Measurements from ENCODE around the gene NPBWR2. TPM values are rescaled to one million over a fixed set of nuclear protein-coding genes. Genes with fewer than 3 reads are reported as not detected.

NPBWR2 gene
- total RNA-seq, 1 donor from 2014 or later = not detected

DNA sequence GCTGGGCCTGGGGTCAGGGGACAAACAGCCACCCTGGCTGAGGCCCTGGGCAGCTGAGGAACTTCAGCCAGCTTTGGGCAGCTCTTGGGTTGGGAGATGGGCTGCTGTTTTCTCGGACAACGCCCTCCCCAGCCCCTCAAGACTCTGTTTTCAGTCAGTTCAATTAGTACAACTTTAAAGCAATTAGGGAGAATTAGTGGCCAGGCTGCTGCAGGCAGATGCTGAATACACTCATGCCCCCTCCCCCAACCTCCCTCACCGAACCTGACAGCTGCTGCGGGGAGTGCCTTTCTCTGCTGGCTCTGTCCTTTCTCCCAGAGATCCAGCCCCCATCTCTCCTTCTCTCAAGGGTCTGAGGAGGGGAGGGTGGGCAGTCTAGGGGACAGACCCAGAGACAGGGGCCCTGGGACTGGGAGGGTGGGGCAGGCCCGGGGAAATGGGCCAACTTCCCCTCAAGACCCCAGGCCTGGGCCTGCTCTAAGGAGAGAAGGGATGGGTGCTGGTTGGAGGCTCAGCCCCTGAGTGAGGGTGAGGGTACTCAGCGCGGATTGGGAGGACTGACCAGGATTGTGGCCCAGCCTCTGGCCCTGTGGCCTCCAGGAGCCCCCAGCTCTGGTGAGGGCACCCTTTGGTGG lies 39.1 kb upstream of the NPBWR2 start:
- H3K4me3 ChIP-seq = no peak overlapping the region
- intact Hi-C loops (cut with DNase I) = no loop called here
- peak; percentile 51 for DNase-seq

DNA sequence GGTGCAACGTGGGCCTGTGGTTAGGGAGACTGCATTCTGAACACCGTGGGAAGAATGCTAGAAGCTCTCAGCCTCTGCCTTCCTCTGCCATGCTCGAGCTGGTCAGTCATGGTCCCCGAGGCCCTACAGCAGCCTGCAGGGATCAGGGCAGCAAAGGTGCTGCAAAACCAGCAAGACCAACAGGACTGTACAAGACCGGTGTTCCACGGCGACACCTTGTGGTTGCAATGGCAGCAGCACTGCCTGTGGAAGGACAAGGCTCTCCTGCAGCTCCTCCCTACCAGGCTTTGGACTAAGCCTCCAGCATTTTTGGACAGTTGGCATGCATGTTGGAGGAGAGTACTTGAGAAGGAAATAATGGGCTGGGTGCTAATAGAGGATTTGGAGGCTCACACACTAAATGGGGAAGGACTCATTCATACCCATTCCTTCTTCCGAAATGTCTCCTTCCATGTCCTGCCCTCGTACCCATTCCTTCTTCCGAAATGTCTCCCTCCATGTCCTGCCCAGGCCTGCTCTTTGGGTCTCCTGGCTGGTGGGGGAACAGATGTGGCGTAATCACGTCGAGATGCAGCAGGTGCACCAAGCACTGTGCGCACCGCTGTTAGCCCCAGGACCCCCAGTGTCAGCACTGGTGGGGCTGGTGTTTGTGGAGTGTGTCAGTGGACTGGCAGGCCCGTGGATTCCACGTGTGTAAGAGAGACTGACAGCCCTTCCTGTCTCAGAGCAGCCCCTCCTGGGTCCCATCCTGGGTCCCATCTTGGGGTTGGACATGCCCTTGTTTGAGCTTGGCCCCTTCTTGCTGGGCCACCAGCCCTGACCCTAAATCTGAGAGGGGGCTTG lies 38.3 kb upstream of the NPBWR2 start:
- intact Hi-C loops (cut with DNase I) = no loop called here
- TF ChIP-seq, protein P1, sequence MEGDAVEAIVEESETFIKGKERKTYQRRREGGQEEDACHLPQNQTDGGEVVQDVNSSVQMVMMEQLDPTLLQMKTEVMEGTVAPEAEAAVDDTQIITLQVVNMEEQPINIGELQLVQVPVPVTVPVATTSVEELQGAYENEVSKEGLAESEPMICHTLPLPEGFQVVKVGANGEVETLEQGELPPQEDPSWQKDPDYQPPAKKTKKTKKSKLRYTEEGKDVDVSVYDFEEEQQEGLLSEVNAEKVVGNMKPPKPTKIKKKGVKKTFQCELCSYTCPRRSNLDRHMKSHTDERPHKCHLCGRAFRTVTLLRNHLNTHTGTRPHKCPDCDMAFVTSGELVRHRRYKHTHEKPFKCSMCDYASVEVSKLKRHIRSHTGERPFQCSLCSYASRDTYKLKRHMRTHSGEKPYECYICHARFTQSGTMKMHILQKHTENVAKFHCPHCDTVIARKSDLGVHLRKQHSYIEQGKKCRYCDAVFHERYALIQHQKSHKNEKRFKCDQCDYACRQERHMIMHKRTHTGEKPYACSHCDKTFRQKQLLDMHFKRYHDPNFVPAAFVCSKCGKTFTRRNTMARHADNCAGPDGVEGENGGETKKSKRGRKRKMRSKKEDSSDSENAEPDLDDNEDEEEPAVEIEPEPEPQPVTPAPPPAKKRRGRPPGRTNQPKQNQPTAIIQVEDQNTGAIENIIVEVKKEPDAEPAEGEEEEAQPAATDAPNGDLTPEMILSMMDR (IDR thresholded peaks at IDR 0.05) = no peak
- ATAC-seq (no peak), DNase-seq (peak; percentile 30)
- Histone ChIP-seq H3K27me3 (peaks cover 15% of the 10 kb centered on the region), H3K4me3 (no peak overlapping the region), H3K9me3 (peaks cover 6% of the 10 kb centered on the region), H3K4me1 (no peaks in the 10 kb centered on the region), H3K27ac (no peak overlapping the region), H3K36me3 (no peaks in the 10 kb centered on the region)

More for the DNA sequence above, 39.1 kb upstream of the NPBWR2 start:
- no peak overlapping the region for H3K27ac ChIP-seq
- H3K27me3 ChIP-seq = peaks cover 11% of the 10 kb centered on the region
- ATAC-seq = no peak
- no peaks in the 10 kb centered on the region for H3K4me1 ChIP-seq
- TF ChIP-seq, protein P1 (IDR thresholded peaks at IDR 0.05) = no peak
- H3K9me3 ChIP-seq = peaks cover 6% of the 10 kb centered on the region
- H3K36me3 ChIP-seq = no peaks in the 10 kb centered on the region

DNA sequence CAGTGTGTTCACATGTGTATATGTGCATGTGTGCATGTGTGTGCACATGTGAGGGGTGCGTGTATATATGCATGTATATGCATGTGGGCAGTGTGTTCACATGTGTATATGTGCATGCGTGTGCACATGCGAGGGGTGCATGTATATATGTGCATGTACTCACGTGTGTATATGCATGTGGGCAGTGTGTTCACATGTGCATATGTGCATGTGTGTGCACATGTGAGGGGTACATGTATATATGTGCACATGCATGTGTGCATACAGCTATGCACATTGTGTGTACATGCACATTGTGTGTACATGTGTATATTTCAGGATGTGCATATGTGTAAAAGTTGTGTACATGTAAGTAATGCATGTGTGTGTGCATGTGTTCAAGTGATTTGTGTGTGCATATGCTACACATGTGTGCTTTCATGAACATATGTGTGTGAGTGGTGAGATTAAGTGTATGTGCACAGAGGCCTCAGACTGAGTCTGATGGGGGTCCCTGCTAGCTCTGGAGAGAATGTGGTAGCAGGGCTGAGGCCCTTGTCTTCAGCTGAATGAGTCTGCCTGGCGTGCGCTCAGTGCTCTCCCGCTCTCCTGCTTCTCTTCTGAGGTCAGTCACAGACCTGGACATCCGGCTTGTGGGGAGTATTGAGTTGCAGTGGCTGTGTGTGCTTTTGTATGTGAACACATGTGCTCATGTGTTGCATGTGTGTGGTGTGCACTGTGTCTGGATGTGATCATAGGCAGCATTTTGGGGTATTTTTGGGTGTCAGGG lies 37.0 kb upstream of the NPBWR2 start:
- no peaks in the 10 kb centered on the region for H3K36me3 ChIP-seq
- ATAC-seq (no peak), DNase-seq (no peak)
- H3K9me3 ChIP-seq = peaks cover 6% of the 10 kb centered on the region
- intact Hi-C loops (cut with DNase I) = no loop called here
- TF ChIP-seq, protein P1 (IDR thresholded peaks at IDR 0.05) = no peak
- H3K27me3 ChIP-seq = peaks cover 27% of the 10 kb centered on the region
- no peaks in the 10 kb centered on the region for H3K4me1 ChIP-seq
- H3K4me3 ChIP-seq = no peak overlapping the region
- no peak overlapping the region for H3K27ac ChIP-seq

DNA sequence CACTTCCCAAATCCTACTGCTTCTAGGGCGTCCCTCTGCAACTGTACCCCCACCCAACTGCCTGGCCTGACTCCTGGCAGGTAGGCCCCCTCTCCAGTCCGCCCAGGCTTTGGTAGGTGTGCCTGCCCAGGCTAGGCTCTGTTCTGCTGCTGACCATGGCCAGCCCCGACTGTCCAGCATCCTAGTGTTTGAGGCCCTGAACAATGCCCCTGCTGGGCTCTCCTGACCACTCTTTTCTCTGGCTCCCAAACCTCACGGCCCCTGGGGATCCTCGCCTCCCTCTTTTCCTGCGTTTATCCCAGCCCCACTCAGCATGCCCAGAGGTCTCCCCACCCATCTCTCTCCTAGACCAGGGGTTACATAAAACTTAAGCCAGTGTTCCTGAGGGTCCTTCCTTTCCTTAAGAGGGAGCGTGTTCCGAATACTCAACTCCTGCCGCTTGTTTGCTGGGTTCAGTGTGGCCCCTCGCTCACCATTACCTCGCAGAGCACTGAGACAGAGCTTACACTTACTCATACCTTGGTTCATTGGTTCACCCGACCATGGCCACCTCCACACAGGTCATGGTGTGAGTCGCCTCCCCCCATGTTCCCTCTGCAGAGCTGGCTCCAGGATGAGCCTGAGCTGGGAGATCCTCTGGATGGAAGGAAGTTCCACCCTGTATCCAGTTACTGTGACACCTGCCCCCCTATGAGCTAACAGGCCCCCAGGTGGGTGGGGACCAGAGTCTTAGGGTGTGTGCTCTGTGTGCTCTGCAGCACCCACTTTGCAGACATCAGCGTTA lies 35.8 kb upstream of the NPBWR2 start:
- no peak for ATAC-seq
- Histone ChIP-seq H3K27ac (no peak overlapping the region), H3K36me3 (no peaks in the 10 kb centered on the region), H3K4me1 (no peaks in the 10 kb centered on the region), H3K27me3 (peaks cover 27% of the 10 kb centered on the region), H3K4me3 (no peak overlapping the region), H3K9me3 (peaks cover 6% of the 10 kb centered on the region)
- TF ChIP-seq, protein P1 (IDR thresholded peaks at IDR 0.05) = no peak
- intact Hi-C loops (cut with DNase I) = no loop called here
- peak; percentile 52 for DNase-seq

DNA sequence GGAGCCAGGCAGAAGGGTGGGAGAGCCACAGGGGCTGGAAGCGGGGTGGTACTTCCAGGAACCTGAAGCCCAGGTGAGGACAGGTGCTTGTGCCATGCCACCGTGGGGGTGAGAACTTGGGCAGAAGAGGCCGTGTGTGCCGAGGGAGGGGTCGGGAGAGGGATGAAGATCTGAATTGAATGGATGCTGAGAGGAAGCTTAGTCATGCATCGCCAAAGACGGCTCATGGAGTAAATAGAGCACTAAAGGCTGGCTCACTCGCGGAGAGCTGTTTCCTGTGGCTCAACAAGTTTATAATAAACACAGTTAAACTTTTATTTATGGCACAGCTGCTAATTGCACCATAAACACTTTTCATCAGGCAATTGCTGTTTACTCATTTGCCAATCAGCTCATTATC lies 35.2 kb upstream of the NPBWR2 start:
- Histone ChIP-seq H3K27ac (no peak overlapping the region), H3K4me3 (no peak overlapping the region), H3K27me3 (peaks cover 24% of the 10 kb centered on the region), H3K4me1 (no peaks in the 10 kb centered on the region), H3K36me3 (no peaks in the 10 kb centered on the region), H3K9me3 (peaks cover 6% of the 10 kb centered on the region)
- intact Hi-C loops (cut with DNase I) = no loop called here
- DNase-seq (no peak), ATAC-seq (no peak)
- TF ChIP-seq, protein P1 (IDR thresholded peaks at IDR 0.05) = no peak

Data from upper lobe of right lung (tissue), 1 donor.